ENCODE measurements around the gene ZNF804A.

ZNF804A gene

DNA sequence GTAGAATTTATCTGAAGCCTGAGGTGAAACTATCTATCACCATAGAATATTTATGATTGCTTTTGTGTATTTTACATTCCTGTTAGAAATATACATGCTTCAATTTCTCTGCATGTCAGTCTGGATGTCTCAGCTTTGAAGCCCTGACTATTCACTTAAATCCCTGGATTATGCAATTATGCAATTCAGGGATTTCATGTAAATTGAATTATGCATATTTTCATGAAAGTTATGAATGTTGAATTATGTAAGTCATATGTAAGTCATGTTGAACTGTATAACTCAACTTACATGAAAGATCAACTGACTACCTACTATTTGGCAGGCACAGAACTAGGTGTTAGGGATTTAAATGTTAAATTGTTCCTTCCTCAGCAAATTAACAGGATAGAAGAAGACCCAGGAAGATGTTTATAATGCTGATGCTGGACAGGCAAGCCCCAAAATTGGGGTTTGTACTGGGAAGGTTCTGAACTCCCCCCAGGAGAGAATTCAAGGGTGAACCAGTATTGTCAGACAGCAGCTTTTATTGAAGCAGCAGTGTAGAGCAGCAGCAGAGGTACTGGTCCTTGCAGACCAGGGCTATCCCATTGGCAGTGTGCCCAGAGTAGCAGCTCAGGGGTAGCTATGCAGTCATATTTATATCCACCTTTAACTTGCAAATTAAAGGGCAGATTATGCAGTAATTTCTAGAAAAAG is 236.5 kb downstream of the ZNF804A start:
- TF ChIP-seq, protein P1, sequence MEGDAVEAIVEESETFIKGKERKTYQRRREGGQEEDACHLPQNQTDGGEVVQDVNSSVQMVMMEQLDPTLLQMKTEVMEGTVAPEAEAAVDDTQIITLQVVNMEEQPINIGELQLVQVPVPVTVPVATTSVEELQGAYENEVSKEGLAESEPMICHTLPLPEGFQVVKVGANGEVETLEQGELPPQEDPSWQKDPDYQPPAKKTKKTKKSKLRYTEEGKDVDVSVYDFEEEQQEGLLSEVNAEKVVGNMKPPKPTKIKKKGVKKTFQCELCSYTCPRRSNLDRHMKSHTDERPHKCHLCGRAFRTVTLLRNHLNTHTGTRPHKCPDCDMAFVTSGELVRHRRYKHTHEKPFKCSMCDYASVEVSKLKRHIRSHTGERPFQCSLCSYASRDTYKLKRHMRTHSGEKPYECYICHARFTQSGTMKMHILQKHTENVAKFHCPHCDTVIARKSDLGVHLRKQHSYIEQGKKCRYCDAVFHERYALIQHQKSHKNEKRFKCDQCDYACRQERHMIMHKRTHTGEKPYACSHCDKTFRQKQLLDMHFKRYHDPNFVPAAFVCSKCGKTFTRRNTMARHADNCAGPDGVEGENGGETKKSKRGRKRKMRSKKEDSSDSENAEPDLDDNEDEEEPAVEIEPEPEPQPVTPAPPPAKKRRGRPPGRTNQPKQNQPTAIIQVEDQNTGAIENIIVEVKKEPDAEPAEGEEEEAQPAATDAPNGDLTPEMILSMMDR (conservative IDR thresholded peaks at IDR 0.05; ENCODE audit: low read depth, low read length), result no peak
- Histone ChIP-seq H3K27ac (no peak overlapping the region), H3K4me2 (no peak overlapping the region)

GRCh38 chr2:184835398-184835715 is 237.0 kb downstream of the ZNF804A start:
- Histone ChIP-seq H3K4me3 (IDR thresholded peaks at IDR 0.05; ENCODE audit: insufficient read depth, low read depth, low read length) (no peak overlapping the region), H3K27me3 (ENCODE audit: insufficient read depth, low read depth) (no peaks in the 10 kb centered on the region), H3K4me2 (no peak overlapping the region), H3K4me1 (ENCODE audit: low read depth, poor library complexity, severe bottlenecking) (no peaks in the 10 kb centered on the region), H3K27ac (no peak overlapping the region), H2AFZ (ENCODE audit: low read depth) (no peak overlapping the region), H3K79me2 (ENCODE audit: insufficient read depth, low read depth) (no peaks in the 10 kb centered on the region), H3K9ac (no peak overlapping the region), H4K20me1 (ENCODE audit: insufficient read depth) (no peaks in the 10 kb centered on the region), H3K36me3 (ENCODE audit: insufficient read depth) (no peaks in the 10 kb centered on the region)
- TF ChIP-seq, protein P1 (conservative IDR thresholded peaks at IDR 0.05; ENCODE audit: low read depth, low read length), result no peak

More for the DNA sequence above, 236.5 kb downstream of the ZNF804A start:
- Histone ChIP-seq H3K4me1 (ENCODE audit: low read depth, poor library complexity, severe bottlenecking) (no peaks in the 10 kb centered on the region), H2AFZ (ENCODE audit: low read depth) (no peak overlapping the region), H3K9ac (no peak overlapping the region), H3K4me3 (IDR thresholded peaks at IDR 0.05; ENCODE audit: insufficient read depth, low read depth, low read length) (no peak overlapping the region), H3K79me2 (ENCODE audit: insufficient read depth, low read depth) (no peaks in the 10 kb centered on the region), H3K36me3 (ENCODE audit: insufficient read depth) (no peaks in the 10 kb centered on the region), H4K20me1 (ENCODE audit: insufficient read depth) (no peaks in the 10 kb centered on the region), H3K27me3 (ENCODE audit: insufficient read depth, low read depth) (no peaks in the 10 kb centered on the region)

- no peak overlapping the region for H3K4me2 ChIP-seq
- no peak overlapping the region for H3K4me3 ChIP-seq (IDR thresholded peaks at IDR 0.05; ENCODE audit: insufficient read depth, low read depth, low read length)
- H3K9ac ChIP-seq, result no peak overlapping the region
- no peak overlapping the region for H2AFZ ChIP-seq (ENCODE audit: low read depth)
- no peak overlapping the region for H3K27ac ChIP-seq
- peaks cover 12% of the 10 kb centered on the region for H3K4me1 ChIP-seq (ENCODE audit: low read depth, poor library complexity, severe bottlenecking)
- H3K27me3 ChIP-seq (ENCODE audit: insufficient read depth, low read depth), result no peaks in the 10 kb centered on the region
- H4K20me1 ChIP-seq (ENCODE audit: insufficient read depth), result no peaks in the 10 kb centered on the region
- H3K36me3 ChIP-seq (ENCODE audit: insufficient read depth), result no peaks in the 10 kb centered on the region
- no peaks in the 10 kb centered on the region for H3K79me2 ChIP-seq (ENCODE audit: insufficient read depth, low read depth)
- TF ChIP-seq, protein P1 (conservative IDR thresholded peaks at IDR 0.05; ENCODE audit: low read depth, low read length), result no peak
Observed at GRCh38 chr2:184847331-184847730, 249.0 kb downstream of the ZNF804A start.

GRCh38 chr2:184849516-184849915 is 251.2 kb downstream of the ZNF804A start:
- Histone ChIP-seq H3K4me2 (no peak overlapping the region), H3K4me3 (IDR thresholded peaks at IDR 0.05; ENCODE audit: insufficient read depth, low read depth, low read length) (no peak overlapping the region), H2AFZ (ENCODE audit: low read depth) (no peak overlapping the region), H3K4me1 (ENCODE audit: low read depth, poor library complexity, severe bottlenecking) (peaks cover 6% of the 10 kb centered on the region), H3K36me3 (ENCODE audit: insufficient read depth) (no peaks in the 10 kb centered on the region), H3K79me2 (ENCODE audit: insufficient read depth, low read depth) (no peaks in the 10 kb centered on the region), H3K9ac (no peak overlapping the region), H3K27me3 (ENCODE audit: insufficient read depth, low read depth) (no peaks in the 10 kb centered on the region), H3K27ac (no peak overlapping the region), H4K20me1 (ENCODE audit: insufficient read depth) (no peaks in the 10 kb centered on the region)
- TF ChIP-seq, protein P1 (conservative IDR thresholded peaks at IDR 0.05; ENCODE audit: low read depth, low read length), result no peak
